Prostate gland (tissue), 2 donors: ENCODE results near the gene TBKBP1. TPM values are rescaled to one million over a fixed set of nuclear protein-coding genes. Genes with fewer than 3 reads are reported as not detected.

Experiments used
- DNase-seq: peaks from one replicate; pipeline ENCODE4 v3.0.0-alpha.2; 2019; ENCODE audit warnings: low spot score
- H3K27ac ChIP-seq, 2 donors: fragments of 200-600 bp; sonication (generic); 2 replicates each; pipeline ENCODE4 v1.5.1; 2017 to 2019
- H3K27me3 ChIP-seq: fragments of 200-600 bp; sonication (generic); replicated peaks from 2 replicates; pipeline ENCODE4 v1.5.1; 2019; ENCODE audit not compliant: insufficient read depth
- H3K36me3 ChIP-seq, 2 donors: fragments of 200-600 bp; sonication (generic); 1 replicate in 1 of 2; 2 replicates in 1 of 2; pipeline versions ENCODE4 v1.5.1 to v1.8.1; 2017 to 2019
- H3K4me1 ChIP-seq: fragments of 200-600 bp; sonication (generic); replicated peaks from 2 replicates; pipeline ENCODE4 v1.5.1; 2019
- H3K4me3 ChIP-seq, 2 donors: fragments of 200-600 bp; sonication (generic); 2 replicates each; pipeline ENCODE4 v1.5.1; 2017 to 2019
- H3K9me3 ChIP-seq: fragments of 200-600 bp; sonication (generic); 2 replicates; pipeline ENCODE4 v1.5.1; 2017
- POLR2A ChIP-seq: fragments of 450-650 bp; IDR thresholded peaks from one replicate; pipeline ENCODE4 v1.6.1; 2016; ENCODE audit warnings: antibody characterized with exemption, mild to moderate bottlenecking
- POLR2AphosphoS5 ChIP-seq: sonication (generic); formaldehyde crosslinking; IDR thresholded peaks from one replicate; pipeline ENCODE4 v1.6.1; 2017; ENCODE audit warnings: antibody characterized with exemption
- WGBS: methylation state at CpG from one replicate; pipeline ENCODE4 v1.1.5; 2018; 5-methylcytosine and 5-hydroxymethylcytosine counted together
- intact Hi-C: fragments of 100-400 bp; cut with DNase I; formaldehyde crosslinking; loops from one replicate; pipeline ENCODE4 v1.14.2; 2022
- total RNA-seq, 2 donors: library from RNA; depleted of rRNA; stranded (reverse); fragments of >200 nt; gene quantifications; one replicate each; pipeline ENCODE4 v1.1.0, GENCODE V29; 2016
- TF ChIP-seq, protein P1 (sequence below), 4 experiments: fragments of 200-600 bp in 2 of 4; fragments of 450-650 bp in 2 of 4; sonication (generic) in 2 of 4; IDR thresholded peaks; 1 replicate in 3 of 4; 2 replicates in 1 of 4; pipeline ENCODE4 v1.5.1; 2016 to 2019; ENCODE audit warnings: antibody characterized with exemption in 4 of 4, mild to moderate bottlenecking in 2 of 4, moderate library complexity in 2 of 4

TBKBP1 gene
- total RNA-seq, 2 donors from 2014 or later: 9.5 to 15.3 TPM

DNA sequence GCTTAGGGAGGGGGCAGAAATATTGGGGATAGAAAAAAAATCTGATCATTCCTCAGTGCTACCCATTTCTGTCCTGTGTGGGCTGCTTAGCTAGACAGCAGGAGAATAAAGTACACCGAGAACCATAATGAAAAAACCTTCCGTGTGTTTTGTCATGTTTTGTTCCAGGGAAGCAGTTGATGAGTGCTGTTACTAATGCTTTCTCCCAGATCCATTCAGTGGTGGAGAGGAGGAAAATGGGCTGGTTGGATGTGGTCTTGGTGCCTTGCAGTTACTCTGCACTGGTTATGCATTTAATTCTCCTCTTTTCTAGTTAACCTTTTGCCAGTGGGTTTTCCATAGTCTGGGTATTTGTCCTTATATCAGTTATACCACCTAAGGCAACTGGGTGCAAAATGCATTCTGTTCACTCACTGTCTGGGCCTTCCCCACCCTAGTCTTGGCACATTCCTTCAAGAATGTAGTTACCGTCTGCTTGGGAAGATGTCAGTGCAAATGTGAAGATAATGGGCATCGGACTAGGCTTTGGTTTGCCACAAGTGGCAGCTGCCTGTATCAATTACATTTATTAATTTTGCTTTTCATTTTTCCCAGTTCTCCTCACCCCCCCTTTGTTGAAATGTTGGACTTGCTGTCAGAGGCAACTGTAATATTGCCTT is 9.3 kb upstream of the TBKBP1 start:
- intact Hi-C loops: no loop called here
- Histone ChIP-seq H3K4me1 (no peaks in the 10 kb centered on the region), H3K27me3 (no peaks in the 10 kb centered on the region), H3K36me3 (no peaks in the 10 kb centered on the region), H3K4me3 (no peak overlapping the region), H3K27ac (no peak overlapping the region), H3K9me3 (no peaks in the 10 kb centered on the region)
- 76% methylated on average over 4 of the region's 4 CpGs for WGBS
- no peak for DNase-seq
- TF ChIP-seq, protein P1, sequence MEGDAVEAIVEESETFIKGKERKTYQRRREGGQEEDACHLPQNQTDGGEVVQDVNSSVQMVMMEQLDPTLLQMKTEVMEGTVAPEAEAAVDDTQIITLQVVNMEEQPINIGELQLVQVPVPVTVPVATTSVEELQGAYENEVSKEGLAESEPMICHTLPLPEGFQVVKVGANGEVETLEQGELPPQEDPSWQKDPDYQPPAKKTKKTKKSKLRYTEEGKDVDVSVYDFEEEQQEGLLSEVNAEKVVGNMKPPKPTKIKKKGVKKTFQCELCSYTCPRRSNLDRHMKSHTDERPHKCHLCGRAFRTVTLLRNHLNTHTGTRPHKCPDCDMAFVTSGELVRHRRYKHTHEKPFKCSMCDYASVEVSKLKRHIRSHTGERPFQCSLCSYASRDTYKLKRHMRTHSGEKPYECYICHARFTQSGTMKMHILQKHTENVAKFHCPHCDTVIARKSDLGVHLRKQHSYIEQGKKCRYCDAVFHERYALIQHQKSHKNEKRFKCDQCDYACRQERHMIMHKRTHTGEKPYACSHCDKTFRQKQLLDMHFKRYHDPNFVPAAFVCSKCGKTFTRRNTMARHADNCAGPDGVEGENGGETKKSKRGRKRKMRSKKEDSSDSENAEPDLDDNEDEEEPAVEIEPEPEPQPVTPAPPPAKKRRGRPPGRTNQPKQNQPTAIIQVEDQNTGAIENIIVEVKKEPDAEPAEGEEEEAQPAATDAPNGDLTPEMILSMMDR (IDR thresholded peaks at IDR 0.05): no peak
- TF ChIP-seq POLR2A (no peak), POLR2AphosphoS5 (no peak)

DNA sequence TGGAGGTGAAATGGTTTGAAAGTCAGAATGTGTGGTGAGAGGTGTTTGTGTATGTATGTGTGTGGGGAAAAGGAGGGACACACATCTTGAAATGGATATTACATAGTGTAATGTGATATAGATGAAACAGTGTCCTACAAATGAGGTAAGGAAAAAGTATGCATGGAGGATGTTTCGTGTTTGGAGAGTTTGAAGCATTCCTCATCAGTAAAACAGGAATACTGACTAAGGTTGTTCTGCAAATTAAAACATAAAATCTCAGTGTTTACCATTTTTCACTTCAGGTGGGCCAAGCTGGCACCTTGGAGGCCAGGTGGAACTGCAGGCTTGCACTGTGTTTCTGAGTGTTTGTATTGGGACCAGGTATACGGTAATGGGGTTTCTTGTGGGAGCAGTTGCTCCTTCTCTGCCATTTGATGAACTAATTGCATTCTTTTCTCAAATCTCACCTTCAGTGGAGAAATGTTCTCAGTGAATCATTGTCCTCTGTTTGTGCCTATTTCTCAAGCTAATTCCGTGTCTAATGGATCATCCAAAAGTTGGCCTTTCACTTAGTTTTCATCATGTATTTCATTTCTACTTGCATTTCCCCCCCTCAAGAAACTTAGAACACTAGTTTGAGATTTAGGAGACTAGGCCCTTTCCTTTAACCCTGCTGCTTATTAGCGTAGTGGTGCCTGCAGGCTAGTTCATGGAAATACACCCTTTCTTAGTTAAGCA is 8.2 kb upstream of the TBKBP1 start:
- no peak for TF ChIP-seq POLR2A
- TF ChIP-seq, protein P1 (IDR thresholded peaks at IDR 0.05): no peak
- intact Hi-C loops: no loop called here
- WGBS: 88% methylated on average over 4 of the region's 4 CpGs
- H3K4me1 ChIP-seq: no peaks in the 10 kb centered on the region
- DNase-seq: no peak
- no peak overlapping the region for H3K4me3 ChIP-seq
- H3K27ac ChIP-seq: no peak overlapping the region
- H3K27me3 ChIP-seq: no peaks in the 10 kb centered on the region
- H3K36me3 ChIP-seq: no peaks in the 10 kb centered on the region
- H3K9me3 ChIP-seq: no peaks in the 10 kb centered on the region

DNA sequence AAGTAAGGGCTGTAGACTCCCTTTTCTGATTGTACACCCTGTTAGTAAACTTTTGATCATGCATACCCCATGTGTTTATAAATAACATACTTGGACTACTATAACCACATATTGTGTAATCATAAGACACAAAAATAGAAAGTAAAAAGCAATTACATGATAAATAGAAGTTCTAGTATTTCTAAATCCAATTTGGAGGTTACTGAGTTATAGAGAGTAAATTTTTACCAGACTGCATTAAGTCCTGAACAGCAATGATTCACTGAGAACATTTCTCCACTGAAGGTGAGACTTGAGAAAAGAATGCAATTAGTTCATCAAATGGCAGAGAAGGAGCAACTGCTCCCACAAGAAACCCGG is 7.7 kb upstream of the TBKBP1 start:
- intact Hi-C loops: no loop called here
- Histone ChIP-seq H3K4me1 (no peaks in the 10 kb centered on the region), H3K36me3 (no peaks in the 10 kb centered on the region), H3K4me3 (no peak overlapping the region), H3K27me3 (no peaks in the 10 kb centered on the region), H3K27ac (no peak overlapping the region), H3K9me3 (no peaks in the 10 kb centered on the region)
- TF ChIP-seq, protein P1 (IDR thresholded peaks at IDR 0.05): no peak
- TF ChIP-seq POLR2AphosphoS5: no peak
- no peak for TF ChIP-seq POLR2A
- WGBS: 75% methylated on average over 1 of the region's 1 CpG
- DNase-seq: no peak

DNA sequence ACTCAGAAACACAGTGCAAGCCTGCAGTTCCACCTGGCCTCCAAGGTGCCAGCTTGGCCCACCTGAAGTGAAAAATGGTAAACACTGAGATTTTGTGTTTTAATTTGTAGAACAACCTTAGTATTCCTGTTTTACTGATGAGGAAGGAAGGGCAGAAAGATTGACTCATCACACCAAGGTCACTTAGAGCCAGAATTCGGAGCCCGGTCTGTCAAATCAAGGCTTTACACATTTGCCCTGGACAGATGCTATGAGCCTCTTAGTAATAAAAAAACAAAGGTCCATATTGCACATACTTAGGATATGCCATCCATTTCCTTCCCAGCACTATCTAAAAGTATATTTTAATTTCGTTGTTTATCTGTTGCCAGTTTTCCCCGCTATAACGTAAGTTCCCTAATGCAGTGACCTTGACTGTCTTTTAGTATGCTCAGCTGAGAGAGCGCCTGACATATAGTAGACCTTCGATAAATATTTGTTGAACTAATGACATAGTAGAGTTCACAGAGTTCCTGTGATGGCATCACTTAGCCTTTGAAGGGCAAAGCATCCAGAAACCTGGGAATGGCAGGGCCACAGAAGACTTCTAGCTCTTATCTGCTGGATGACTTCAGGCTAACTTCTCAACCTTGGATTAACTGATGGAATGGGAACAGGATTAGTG is 7.2 kb upstream of the TBKBP1 start:
- Histone ChIP-seq H3K4me1 (no peaks in the 10 kb centered on the region), H3K4me3 (no peak overlapping the region), H3K9me3 (no peaks in the 10 kb centered on the region), H3K27me3 (no peaks in the 10 kb centered on the region), H3K36me3 (no peaks in the 10 kb centered on the region), H3K27ac (no peak overlapping the region)
- intact Hi-C loops: no loop called here
- 89% methylated on average over 7 of the region's 7 CpGs for WGBS
- TF ChIP-seq POLR2AphosphoS5: no peak
- TF ChIP-seq POLR2A: no peak
- TF ChIP-seq, protein P1 (IDR thresholded peaks at IDR 0.05): no peak
- no peak for DNase-seq

DNA sequence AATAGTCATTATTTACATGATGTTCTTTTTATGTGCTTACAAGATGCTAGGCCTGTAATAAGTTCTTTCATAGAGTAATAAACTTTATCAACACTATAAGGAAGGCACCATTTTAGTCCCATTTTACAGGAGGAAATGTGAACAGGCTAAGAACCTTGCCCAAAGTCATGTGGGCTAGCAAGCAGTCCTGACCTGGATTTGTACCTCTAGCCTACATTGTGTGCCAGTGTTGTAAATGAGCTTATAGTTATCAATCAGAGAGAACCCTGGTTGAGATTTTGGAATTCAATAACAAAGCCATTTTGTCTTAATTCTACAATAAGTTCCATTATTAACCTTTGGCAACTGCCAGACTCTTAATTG is 6.7 kb upstream of the TBKBP1 start:
- no peak for DNase-seq
- intact Hi-C loops: no loop called here

More for the DNA sequence above, 6.7 kb upstream of the TBKBP1 start:
- Histone ChIP-seq H3K9me3 (no peaks in the 10 kb centered on the region), H3K27ac (no peak overlapping the region), H3K4me3 (no peak overlapping the region), H3K27me3 (no peaks in the 10 kb centered on the region), H3K4me1 (no peaks in the 10 kb centered on the region), H3K36me3 (no peaks in the 10 kb centered on the region)
- TF ChIP-seq POLR2A: no peak
- no peak for TF ChIP-seq POLR2AphosphoS5
- TF ChIP-seq, protein P1 (IDR thresholded peaks at IDR 0.05): no peak
